IPS-18c (cell line): ENCODE data around the gene UBTD2.
"Not testable (repeated sequence)": the region's sequence is repeated elsewhere in the genome, so short reads cannot be mapped to it uniquely, and the experiment has no call there.

Experiments
- H3K4me3 ChIP-seq: 2 replicates; pipeline ENCODE4 v1.7.0; 2013; ENCODE audit warnings: low read depth, mild to moderate bottlenecking, low read length, moderate library complexity; ENCODE audit not compliant: insufficient read depth
- H3K9me3 ChIP-seq: one replicate; pipeline ENCODE4 v1.6.1; 2013; ENCODE audit warnings: mild to moderate bottlenecking, low read length, moderate library complexity; ENCODE audit not compliant: control insufficient read depth, insufficient read depth

Gene UBTD2

DNA sequence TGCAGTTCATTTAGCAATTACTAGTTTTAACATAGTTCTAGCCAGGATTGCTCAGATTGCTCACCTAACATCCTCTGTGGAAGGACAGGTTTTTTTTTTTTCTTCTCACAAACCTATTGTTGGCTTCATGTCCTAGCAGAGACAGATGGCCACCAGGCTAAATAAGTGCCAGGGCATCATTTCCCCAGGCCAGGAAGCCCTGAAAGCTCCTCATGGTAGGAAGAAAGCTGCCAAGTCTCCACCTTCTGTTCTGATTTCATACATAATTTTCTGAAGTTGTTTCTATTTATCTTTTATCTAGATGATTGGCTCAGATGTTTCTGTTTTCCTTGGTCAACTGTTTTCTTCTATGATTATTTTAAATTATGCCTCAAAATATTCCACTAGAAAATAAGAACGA, 58.6 kb downstream of the UBTD2 start:
- no peaks in the 10 kb centered on the region for H3K9me3 ChIP-seq
- H3K4me3 ChIP-seq, result no peak overlapping the region

DNA sequence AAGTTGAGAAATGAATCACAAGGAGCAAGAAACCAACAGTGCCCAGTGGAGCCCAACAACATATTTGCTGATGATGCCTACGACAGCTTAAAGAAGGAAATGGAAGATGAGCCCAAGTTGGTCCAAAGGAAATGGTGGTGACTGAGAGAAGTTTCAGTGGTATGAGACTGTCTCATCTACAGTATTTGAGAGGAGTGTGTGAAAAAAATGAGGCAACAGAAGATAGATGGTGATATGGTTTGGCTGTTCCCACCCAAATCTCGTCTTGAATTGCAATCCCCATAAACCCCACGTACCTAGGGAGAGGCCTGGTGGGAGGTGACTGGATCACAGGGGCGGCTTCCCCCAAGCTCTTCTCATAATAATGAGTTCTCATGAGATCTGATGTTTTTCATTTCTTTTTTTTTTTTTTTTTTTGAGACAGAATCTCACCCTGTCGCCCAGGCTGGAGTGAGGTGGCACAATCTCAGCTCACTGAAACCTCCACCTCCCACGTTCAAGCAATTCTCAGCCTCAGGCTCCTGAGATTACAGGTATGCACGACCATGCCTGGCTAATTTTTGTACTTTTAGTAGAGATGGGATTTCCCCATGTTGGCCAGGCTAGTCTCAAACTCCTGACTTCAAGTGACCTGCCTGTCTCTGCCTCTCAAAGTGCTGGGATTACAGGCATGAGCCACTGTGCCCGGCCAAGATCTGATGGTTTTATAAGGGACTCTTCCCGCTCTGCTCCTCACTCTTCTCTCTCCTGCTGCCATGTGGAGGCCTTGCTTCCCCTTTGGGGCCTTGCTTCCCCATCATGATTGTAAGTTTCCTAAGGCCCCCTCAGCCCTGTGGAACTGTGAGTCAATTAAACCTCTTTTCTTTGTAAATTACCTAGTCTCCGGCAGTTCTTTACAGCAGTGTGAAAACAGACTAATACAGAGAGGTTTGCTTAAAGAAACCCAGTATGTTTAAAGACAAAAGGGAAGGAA, 59.4 kb downstream of the UBTD2 start:
- no peaks in the 10 kb centered on the region for H3K9me3 ChIP-seq
- H3K4me3 ChIP-seq, result no peak overlapping the region

DNA sequence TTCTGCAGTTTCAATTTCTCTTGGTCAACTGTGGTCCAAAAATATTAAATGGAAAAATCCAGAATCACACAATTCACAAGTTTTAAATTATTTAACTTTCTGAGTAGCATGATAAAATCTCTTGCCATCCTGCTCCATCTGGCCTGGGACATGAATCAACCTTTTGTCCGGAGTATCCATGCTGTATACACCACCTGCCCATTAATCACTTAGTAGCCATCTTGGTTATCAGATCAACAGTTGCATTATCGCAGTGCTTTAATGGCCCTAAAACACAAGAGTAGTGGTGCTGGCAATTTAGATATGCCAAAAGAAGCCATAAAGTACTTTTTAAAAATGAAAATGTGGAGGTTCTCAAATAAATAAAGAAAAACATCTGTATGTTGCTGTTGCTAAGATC, 64.3 kb downstream of the UBTD2 start:
- Histone ChIP-seq H3K4me3 (no peak overlapping the region), H3K9me3 (no peaks in the 10 kb centered on the region)

DNA sequence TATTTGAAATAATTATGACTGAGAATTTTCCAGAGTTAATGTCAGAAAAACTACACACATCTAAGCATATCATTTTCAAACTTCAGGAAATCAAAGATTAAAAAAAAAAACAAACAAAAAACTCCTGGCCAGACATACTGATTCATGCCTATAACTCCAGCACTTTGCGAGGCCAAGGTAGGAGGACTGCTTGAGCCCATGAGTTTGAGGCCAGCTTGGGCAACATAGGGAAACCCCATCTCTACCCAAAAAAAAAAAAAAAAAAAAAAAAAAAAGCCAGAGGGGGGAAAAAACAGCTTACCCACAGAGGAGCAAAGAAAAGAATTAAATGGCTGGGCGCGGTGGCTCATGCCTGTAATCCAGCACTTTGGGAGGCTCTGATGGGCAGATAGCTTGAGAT, 67.2 kb downstream of the UBTD2 start:
- H3K9me3 ChIP-seq, result no peaks in the 10 kb centered on the region
- no peak overlapping the region for H3K4me3 ChIP-seq

DNA sequence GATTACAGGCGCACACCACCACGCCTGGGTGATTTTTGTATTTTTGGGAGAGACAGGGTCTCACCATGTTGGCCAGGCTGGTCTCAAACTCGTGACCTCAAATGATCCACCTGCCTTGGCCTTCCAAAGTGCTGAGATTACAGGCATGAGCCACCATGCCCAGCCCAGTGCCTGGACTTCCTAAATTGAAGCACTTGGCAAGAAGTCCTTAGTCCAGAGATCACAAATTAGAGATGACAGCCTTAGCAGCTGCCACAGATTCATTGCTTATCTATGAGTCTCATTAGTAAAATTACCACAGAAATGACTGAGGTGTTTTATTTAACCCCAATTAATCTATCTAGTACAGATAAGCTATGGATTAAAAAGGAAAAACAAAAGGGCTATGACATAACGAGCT, 70.4 kb downstream of the UBTD2 start:
- Histone ChIP-seq H3K9me3 (no peaks in the 10 kb centered on the region), H3K4me3 (no peak overlapping the region)

DNA sequence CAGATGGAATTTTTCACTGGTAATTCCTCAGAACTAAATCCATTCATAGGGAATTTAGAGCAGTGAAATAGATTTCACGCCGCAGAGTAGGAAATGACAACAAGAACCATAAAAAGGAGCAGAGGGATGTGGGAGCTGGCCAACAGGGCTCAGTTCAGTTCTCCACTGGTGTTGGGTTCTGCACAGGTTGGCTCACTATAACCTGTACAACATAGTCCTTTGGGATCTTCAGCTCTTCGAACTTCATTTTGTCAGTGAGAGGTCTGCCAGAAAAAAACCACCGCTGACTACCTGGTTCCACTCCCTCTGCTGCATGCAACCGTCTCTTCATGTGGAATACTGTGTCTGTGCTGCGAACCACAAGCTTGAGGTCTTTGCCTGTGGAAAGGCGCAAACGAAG, 71.9 kb downstream of the UBTD2 start:
- Histone ChIP-seq H3K4me3 (no peak overlapping the region), H3K9me3 (no peaks in the 10 kb centered on the region)

DNA sequence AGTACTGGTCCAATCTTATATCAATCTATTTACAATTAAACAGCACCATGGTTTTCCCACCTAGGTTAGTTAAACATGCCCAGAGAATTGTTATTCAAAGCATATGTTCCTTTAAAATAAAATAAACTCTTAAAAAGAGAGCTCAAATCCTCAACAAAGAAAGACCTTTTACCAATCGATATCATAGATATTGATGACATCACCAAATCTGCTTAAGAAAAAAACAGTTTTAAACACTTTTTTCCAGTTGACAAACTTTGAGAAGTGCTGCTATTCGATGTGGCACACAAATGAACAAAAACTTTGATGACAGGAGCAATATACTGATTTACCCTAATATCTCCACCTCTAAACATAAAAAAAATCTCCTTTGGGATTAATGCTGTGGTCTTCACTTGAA, 73.8 kb downstream of the UBTD2 start:
- Histone ChIP-seq H3K9me3 (no peaks in the 10 kb centered on the region), H3K4me3 (no peak overlapping the region)

DNA sequence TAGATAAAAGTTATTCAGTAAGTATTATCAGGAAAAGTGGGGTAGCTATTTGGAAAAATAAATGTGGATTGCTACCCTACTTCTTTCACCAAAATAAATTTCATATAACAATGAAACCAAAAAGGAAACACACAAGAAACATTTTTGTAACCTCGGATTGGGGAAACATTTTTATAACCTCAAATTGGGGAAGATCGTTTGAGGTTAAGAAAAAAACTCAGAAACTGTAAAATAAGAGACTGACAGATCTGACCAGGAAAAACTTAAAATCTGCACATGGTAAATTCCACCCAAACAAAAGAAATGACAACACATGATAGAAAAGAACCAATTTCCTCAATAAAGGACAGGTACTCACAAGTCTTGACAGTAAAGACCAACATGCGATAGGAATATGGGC, 76.1 kb downstream of the UBTD2 start:
- no peak overlapping the region for H3K4me3 ChIP-seq
- no peaks in the 10 kb centered on the region for H3K9me3 ChIP-seq

DNA sequence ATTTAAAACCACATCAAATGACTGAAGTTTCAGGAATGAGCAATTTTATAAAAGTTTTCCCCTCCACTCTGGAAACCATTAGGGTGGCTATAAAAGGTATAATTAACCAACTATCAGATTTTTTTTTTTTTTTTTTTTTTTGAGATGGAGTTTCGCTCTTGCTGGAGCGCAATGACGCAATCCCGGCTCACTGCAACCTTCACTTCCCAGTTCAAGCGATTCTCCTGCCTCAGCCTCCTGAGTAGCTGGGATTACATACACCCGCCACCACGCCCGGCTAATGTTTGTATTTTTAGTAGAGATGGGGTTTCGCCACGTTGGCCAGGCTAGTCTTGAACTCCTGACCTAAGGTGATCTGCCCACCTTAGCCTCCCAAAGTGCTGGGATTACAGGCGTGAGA, 77.6 kb downstream of the UBTD2 start:
- H3K9me3 ChIP-seq, H3K4me3 ChIP-seq: not testable (repeated sequence)

DNA sequence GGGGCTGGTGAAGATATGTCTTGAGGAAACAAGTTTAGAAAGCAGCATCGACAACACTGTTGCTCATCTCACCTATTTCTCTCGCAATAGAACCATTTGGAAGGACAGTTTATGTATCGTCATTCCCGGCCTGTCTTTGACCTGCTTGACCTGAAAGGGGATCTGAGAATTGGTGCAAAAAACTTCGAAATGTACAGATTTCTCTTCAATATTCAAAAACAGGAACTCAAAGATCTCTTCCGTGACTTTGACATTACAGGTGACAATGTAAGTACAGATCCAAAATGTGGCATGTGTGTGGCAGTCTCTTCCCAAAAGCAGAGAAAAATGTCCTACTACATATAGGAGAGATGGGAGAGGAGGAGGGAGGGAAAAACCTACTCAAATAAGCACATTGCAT, 83.1 kb downstream of the UBTD2 start:
- no peaks in the 10 kb centered on the region for H3K9me3 ChIP-seq
- no peak overlapping the region for H3K4me3 ChIP-seq

DNA sequence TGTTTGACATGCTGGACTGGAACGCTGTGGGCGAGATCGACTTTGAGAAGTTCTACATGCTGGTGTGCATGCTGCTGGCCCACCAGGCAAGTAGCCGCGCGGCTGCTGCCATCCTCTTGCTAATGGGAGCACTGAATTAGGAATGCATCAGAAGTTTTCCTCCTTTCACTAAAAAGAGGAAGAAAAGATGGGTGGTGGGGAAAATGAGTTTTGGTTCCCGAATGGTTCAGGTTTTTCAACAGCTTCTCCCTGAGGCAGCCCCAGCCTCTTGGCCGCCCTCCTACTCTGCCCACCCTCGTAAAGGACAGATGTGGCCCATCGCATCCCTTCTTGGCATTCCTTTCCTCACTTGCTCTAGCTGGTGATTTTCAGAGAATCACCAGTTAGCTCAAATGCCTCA, 84.1 kb downstream of the UBTD2 start:
- H3K9me3 ChIP-seq, result no peaks in the 10 kb centered on the region
- H3K4me3 ChIP-seq, result no peak overlapping the region

DNA sequence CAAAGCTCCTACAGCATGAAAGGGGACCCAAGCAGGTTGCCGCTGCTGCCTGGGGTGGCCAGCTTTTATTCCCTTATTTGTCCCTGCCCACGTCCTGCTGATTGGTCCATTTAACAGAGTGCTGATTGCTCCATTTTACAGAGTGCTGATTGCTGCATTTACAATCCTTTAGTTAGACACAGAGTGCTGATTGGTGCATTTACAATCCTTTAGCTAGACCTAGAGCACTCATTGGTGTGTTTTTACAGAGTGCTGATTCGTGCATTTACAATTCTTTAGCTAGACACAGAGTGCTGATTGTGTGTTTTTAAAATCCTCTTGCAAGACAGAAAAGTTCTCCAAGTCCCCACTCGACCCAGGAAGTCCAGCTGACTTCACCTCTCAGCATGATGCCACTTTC, 85.8 kb downstream of the UBTD2 start:
- peak overlapping the region; percentile 20; the same call in 1 of the 2 replicates for H3K4me3 ChIP-seq
- not testable (repeated sequence) for H3K9me3 ChIP-seq

DNA sequence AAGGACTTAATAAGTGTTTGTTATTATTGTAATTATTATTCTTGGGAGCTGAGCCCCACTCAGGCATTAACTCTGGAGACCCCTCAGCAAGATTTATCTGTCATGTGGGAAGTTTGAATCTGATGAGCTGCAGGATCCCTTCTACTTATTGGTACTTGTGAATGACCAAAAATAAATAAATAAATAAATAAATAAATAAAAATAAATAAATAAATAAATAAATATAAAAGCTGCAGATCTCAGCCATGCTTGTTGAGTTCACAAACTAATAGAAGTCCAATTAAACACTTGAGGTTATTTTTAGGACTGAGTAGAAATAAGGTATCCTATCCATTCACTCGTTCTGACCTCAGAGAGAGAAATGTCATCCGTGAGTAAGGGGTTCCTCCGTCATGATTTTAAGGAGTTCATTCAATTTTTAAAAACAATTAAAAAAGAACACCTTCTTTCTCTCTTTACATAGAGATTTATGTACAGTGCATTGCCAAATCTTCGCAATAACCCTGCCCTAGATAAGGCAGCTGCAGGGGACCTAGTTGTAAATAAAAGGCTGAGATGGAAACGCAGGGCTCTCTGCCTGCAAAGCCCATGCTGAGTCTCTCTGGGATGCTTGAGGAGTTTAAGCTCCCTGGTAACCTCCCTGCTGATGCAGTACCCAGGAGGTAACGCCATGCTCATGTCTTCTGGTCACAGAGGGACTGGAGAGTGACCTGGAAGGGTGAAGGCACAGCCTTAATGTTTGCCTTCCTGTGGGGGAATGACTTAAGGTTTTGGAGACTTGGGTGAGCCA, 88.4 kb downstream of the UBTD2 start:
- Histone ChIP-seq H3K4me3 (no peak overlapping the region), H3K9me3 (no peaks in the 10 kb centered on the region)

DNA sequence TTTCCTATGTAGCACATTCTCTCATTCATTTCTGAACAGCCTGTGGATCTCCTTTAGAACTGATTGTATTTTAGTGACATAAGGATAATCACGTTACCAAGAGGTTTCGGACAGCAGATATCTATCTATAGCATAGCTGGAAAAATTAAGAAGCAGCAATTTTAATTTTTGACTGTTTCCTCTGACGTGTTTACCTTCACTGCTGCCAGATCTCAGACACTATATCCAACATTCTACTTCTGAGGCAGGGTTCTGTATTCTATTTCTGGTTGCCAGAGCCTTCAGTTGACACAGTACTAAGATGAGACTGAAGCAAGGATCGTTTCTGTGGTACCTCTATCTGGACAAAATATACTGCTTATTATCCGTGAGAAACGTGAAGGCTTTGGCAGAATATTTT, 89.7 kb downstream of the UBTD2 start, which contains the start of gene EFCAB9:
Gene EFCAB9, plus strand, starts transcription at position 301 of the 400 bp plus-strand sequence. Its CDS starts 1 bp downstream, at position 302.
- H3K4me3 ChIP-seq, result no peak within 1 kb of the TSS
- no peaks in the 10 kb centered on the region for H3K9me3 ChIP-seq

DNA sequence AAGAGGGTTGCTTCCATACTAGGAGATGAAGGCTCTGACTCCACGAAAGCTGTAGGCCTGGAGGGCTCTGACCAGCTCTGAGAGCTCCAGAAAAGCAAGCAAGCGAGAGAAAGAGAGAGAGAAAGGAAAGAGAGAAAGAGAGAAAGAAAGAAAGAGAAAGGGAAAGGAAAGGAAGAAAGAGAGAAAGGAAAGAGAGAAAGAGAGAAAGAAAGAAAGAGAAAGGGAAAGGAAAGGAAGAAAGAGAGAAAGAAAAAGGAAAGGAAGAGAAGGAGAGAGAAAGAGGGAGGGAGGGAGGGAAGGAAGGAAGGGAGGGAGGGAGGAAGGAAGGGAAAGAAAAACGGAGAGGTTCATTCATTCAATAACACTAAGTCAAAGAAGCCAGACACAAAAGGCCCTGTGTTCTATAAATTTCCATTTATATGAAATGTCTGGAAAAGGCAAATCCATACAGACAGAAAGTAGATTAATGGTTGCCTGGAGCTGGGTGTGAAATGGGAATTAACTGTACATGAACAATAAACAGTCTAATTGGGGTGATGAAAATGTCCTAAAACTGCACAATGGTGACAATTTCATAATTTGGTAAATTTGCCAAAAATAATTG, 93.8 kb downstream of the UBTD2 start:
- H3K4me3 ChIP-seq, result peak overlapping the region; percentile 94; the same call in 1 of the 2 replicates
- peaks cover 3% of the 10 kb centered on the region for H3K9me3 ChIP-seq

DNA sequence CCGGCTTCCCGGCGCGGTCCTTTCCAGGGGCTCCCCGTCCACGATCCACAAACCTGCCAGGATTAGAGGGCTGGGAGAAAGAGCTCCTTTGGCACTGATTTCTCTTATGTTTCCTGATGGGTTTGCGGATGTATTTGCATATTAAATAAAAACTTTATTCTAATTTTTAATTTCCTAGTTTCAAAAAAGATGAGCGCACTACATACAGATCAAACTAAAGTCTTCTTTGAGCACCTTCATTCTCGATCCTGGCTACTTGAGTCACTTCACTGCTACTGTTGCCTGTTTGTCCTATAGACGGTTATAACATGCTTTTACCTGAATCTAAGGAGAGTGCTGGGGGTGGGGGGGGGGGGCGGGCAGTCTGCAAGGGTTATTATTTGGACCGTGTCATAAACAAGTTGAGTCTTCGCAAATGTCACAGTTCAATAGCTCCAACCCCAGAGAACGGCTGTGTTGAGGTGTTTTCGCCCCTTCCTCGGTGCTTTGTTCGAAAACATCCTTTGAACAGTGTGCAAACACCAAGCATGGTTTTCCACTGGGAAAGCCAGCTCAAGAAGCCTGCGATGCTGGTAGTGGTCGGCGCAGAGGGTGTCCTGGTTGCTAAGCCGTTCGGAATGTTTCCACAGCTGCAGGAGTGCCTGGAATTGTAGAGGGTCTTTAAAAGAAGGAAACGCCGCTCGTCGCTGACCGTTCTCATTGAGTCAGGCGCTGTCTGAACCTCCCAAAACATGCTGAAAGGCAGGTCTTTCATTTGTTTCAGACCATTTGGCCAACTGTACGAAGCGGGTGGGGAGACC, 94.5 kb downstream of the UBTD2 start:
- Histone ChIP-seq H3K4me3 (peak overlapping the region; percentile 94), H3K9me3 (peaks cover 3% of the 10 kb centered on the region)
